Measurements from ENCODE around the gene OTX1. TPM values are rescaled to one million over a fixed set of nuclear protein-coding genes. Genes with fewer than 3 reads are reported as not detected.

OTX1 gene
- total RNA-seq, 2 experiments from 2014 or later = 1.0 to 2.9 TPM

GRCh38 chr2:63034526-63034925, 16.1 kb upstream of the OTX1 start:
- ChIA-PET CTCF (ENCODE audit: unreplicated experiment) (interaction anchor here (0.5 kb wide), 1 partner anchor 484 kb away, joined by 5 read pairs; no protein-coding TSS in a partner anchor), POLR2A (interaction anchor here (0.5 to 1.2 kb wide), 4 partner anchors 8 to 316 kb away, joined by 3 to 5 read pairs (median 4); no protein-coding TSS in a partner anchor)
- H3K27ac ChIP-seq (ENCODE audit: low read depth, low read length, poor library complexity, severe bottlenecking) = no peak overlapping the region
- no peak overlapping the region for H2AFZ ChIP-seq (ENCODE audit: low read length)
- H3K4me1 ChIP-seq (ENCODE audit: insufficient read depth, low read length, poor library complexity, severe bottlenecking) = no peaks in the 10 kb centered on the region
- H3K4me2 ChIP-seq (ENCODE audit: low read length) = no peak overlapping the region
- no peaks in the 10 kb centered on the region for H4K20me1 ChIP-seq (ENCODE audit: insufficient read depth, low read length)
- H3K79me2 ChIP-seq (ENCODE audit: insufficient read depth, low read depth, low read length) = no peaks in the 10 kb centered on the region
- no TSS peak for BruUV-seq (replicated peaks)
- DNase-seq (ENCODE audit: low spot score) = no peak
- intact Hi-C loops (cut with micrococcal nuclease; ENCODE audit: unreplicated experiment) = no loop called here
- no peak for TF ChIP-seq CTCF (conservative IDR thresholded peaks at IDR 0.05; ENCODE audit: low read length)
- TF ChIP-seq EZH2phosphoT487 (IDR thresholded peaks at IDR 0.05; ENCODE audit: borderline replicate concordance, low read depth, low read length) = no peak
- no peaks in the 10 kb centered on the region for H3K36me3 ChIP-seq (ENCODE audit: insufficient read depth, low read length)
- H3K4me3 ChIP-seq (ENCODE audit: low read depth, low read length, poor library complexity, severe bottlenecking) = no peak overlapping the region
- H3K9me2 ChIP-seq (ENCODE audit: insufficient read depth, low read length) = no peaks in the 10 kb centered on the region
- H3K9me3 ChIP-seq (ENCODE audit: low read length) = no peaks in the 10 kb centered on the region

- Histone ChIP-seq H3K36me3 (ENCODE audit: insufficient read depth, low read length) (no peaks in the 10 kb centered on the region), H4K20me1 (ENCODE audit: insufficient read depth, low read length) (no peaks in the 10 kb centered on the region), H3K9me3 (ENCODE audit: low read length) (no peaks in the 10 kb centered on the region), H3K27ac (ENCODE audit: low read depth, low read length, poor library complexity, severe bottlenecking) (no peak overlapping the region), H3K4me1 (ENCODE audit: insufficient read depth, low read length, poor library complexity, severe bottlenecking) (no peaks in the 10 kb centered on the region), H3K4me3 (ENCODE audit: low read depth, low read length, poor library complexity, severe bottlenecking) (no peak overlapping the region), H3K9me2 (ENCODE audit: insufficient read depth, low read length) (no peaks in the 10 kb centered on the region), H3K79me2 (ENCODE audit: insufficient read depth, low read depth, low read length) (no peaks in the 10 kb centered on the region), H3K4me2 (ENCODE audit: low read length) (no peak overlapping the region), H2AFZ (ENCODE audit: low read length) (no peak overlapping the region)
- CTCF ChIA-PET (ENCODE audit: unreplicated experiment) = no interaction called here
- no peak for TF ChIP-seq CTCF (conservative IDR thresholded peaks at IDR 0.05; ENCODE audit: low read length)
- no peak for TF ChIP-seq EZH2phosphoT487 (IDR thresholded peaks at IDR 0.05; ENCODE audit: borderline replicate concordance, low read depth, low read length)
- intact Hi-C loops (cut with micrococcal nuclease; ENCODE audit: unreplicated experiment) = no loop called here
- DNase-seq (ENCODE audit: low spot score) = no peak
- POLR2A ChIA-PET = interaction anchor here (0.6 to 1.2 kb wide), 4 partner anchors 12 to 315 kb away, joined by 3 to 4 read pairs (median 4); no protein-coding TSS in a partner anchor
- BruUV-seq (replicated peaks) = no TSS peak
These were observed 15.5 kb upstream of the OTX1 start for GRCh38 chr2:63035169-63035568.

GRCh38 chr2:63035660-63036059, 15.0 kb upstream of the OTX1 start:
- no peaks in the 10 kb centered on the region for H3K79me2 ChIP-seq (ENCODE audit: insufficient read depth, low read depth, low read length)
- TF ChIP-seq EZH2phosphoT487 (IDR thresholded peaks at IDR 0.05; ENCODE audit: borderline replicate concordance, low read depth, low read length) = no peak
- no peak for TF ChIP-seq CTCF (conservative IDR thresholded peaks at IDR 0.05; ENCODE audit: low read length)
- POLR2A ChIA-PET = interaction anchor here (0.9 to 1.6 kb wide), 2 partner anchors 15 to 18 kb away, joined by 3 to 4 read pairs; no protein-coding TSS in a partner anchor
- no peaks in the 10 kb centered on the region for H3K4me1 ChIP-seq (ENCODE audit: insufficient read depth, low read length, poor library complexity, severe bottlenecking)
- intact Hi-C loops (cut with micrococcal nuclease; ENCODE audit: unreplicated experiment) = no loop called here
- H3K4me3 ChIP-seq (ENCODE audit: low read depth, low read length, poor library complexity, severe bottlenecking) = no peak overlapping the region
- BruUV-seq (replicated peaks) = no TSS peak
- H3K4me2 ChIP-seq (ENCODE audit: low read length) = no peak overlapping the region
- H4K20me1 ChIP-seq (ENCODE audit: insufficient read depth, low read length) = no peaks in the 10 kb centered on the region
- no peaks in the 10 kb centered on the region for H3K9me2 ChIP-seq (ENCODE audit: insufficient read depth, low read length)
- no peak for DNase-seq (ENCODE audit: low spot score)
- no peaks in the 10 kb centered on the region for H3K9me3 ChIP-seq (ENCODE audit: low read length)
- no peaks in the 10 kb centered on the region for H3K36me3 ChIP-seq (ENCODE audit: insufficient read depth, low read length)
- H3K27ac ChIP-seq (ENCODE audit: low read depth, low read length, poor library complexity, severe bottlenecking) = no peak overlapping the region
- H2AFZ ChIP-seq (ENCODE audit: low read length) = no peak overlapping the region
- CTCF ChIA-PET (ENCODE audit: unreplicated experiment) = no interaction called here
